GM19023 (cell line): ENCODE measurements around the gene SLC4A4.

Source experiments
- ATAC-seq: cut with Tn5 transposase; IDR thresholded peaks from one replicate; pipeline ENCODE4 v1.9.1; 2021; ENCODE audit warnings: mild to moderate bottlenecking, moderate library complexity; ENCODE audit not compliant: unreplicated experiment

SLC4A4 gene

GRCh38 chr4:71587995-71588394, 249.2 kb downstream of the SLC4A4 start:
- ATAC-seq, result no peak

- no peak for ATAC-seq
Observed at GRCh38 chr4:71592793-71593192, 254.0 kb downstream of the SLC4A4 start.

GRCh38 chr4:71593311-71593710, 254.5 kb downstream of the SLC4A4 start:
- no peak for ATAC-seq

GRCh38 chr4:71595576-71596108, 256.8 kb downstream of the SLC4A4 start:
- ATAC-seq, result no peak

GRCh38 chr4:71599578-71599977, 260.8 kb downstream of the SLC4A4 start:
- ATAC-seq, result no peak

GRCh38 chr4:71602289-71602900, 263.6 kb downstream of the SLC4A4 start:
- ATAC-seq, result no peak

GRCh38 chr4:71604785-71605184, 266.0 kb downstream of the SLC4A4 start:
- peak; percentile 95 for ATAC-seq

- ATAC-seq, result no peak
Observed at GRCh38 chr4:71607109-71607508, 268.3 kb downstream of the SLC4A4 start.

- no peak for ATAC-seq
Observed at GRCh38 chr4:71607780-71608677, 269.2 kb downstream of the SLC4A4 start.

GRCh38 chr4:71608678-71609071, 269.9 kb downstream of the SLC4A4 start:
- ATAC-seq, result no peak

GRCh38 chr4:71609167-71609566, 270.3 kb downstream of the SLC4A4 start:
- ATAC-seq, result no peak

- no peak for ATAC-seq
Observed at GRCh38 chr4:71609651-71610050, 270.8 kb downstream of the SLC4A4 start.

GRCh38 chr4:71614621-71615020, 275.8 kb downstream of the SLC4A4 start:
- no peak for ATAC-seq

GRCh38 chr4:71616168-71616811, 277.5 kb downstream of the SLC4A4 start:
- no peak for ATAC-seq
